Dendritic cell treated with granulocyte-macrophage colony-stimulating factor and Interleukin-4, amounts not matched to agents 40 ng/mL and 50 ng/mL, for 4 days (primary cell): ENCODE data around the gene LY86.

Experiments used
- H3K27ac Mint-ChIP-seq: one replicate; pipeline ENCODE4 v1.8.0; 2022; ENCODE audit warnings: mild to moderate bottlenecking, mixed read lengths
- H3K27me3 Mint-ChIP-seq: one replicate; pipeline ENCODE4 v1.8.0; 2022; ENCODE audit warnings: mild to moderate bottlenecking, mixed read lengths
- H3K36me3 Mint-ChIP-seq: one replicate; pipeline ENCODE4 v1.8.0; 2022; ENCODE audit warnings: low read depth, mixed read lengths
- H3K4me1 Mint-ChIP-seq: one replicate; pipeline ENCODE4 v1.8.0; 2022; ENCODE audit warnings: low read depth, mixed read lengths
- H3K4me3 Mint-ChIP-seq: one replicate; pipeline ENCODE4 v1.8.0; 2022; ENCODE audit warnings: mild to moderate bottlenecking, moderate library complexity, mixed read lengths
- H3K9me3 Mint-ChIP-seq: one replicate; pipeline ENCODE4 v1.8.0; 2022; ENCODE audit warnings: mixed read lengths
- intact Hi-C: fragments of 100-400 bp; cut with micrococcal nuclease; formaldehyde crosslinking; loops from one replicate; pipeline ENCODE4 v1.15.0; 2022

Gene LY86

GRCh38 chr6:6631534-6632276, 43.2 kb downstream of the LY86 start:
- H3K4me1 Mint-ChIP-seq = peaks cover 34% of the 10 kb centered on the region
- H3K27me3 Mint-ChIP-seq = no peaks in the 10 kb centered on the region
- H3K36me3 Mint-ChIP-seq = peaks cover 58% of the 10 kb centered on the region
- no peaks in the 10 kb centered on the region for H3K9me3 Mint-ChIP-seq
- no peak overlapping the region for H3K4me3 Mint-ChIP-seq
- intact Hi-C loops = no loop called here
- peak overlapping the region; percentile 50 for H3K27ac Mint-ChIP-seq

GRCh38 chr6:6633898-6634734, 45.6 kb downstream of the LY86 start:
- intact Hi-C loops = no loop called here

GRCh38 chr6:6634735-6635075, 46.2 kb downstream of the LY86 start:
- Mint-ChIP-seq H3K36me3 (peaks cover 46% of the 10 kb centered on the region), H3K4me3 (no peak overlapping the region), H3K4me1 (peaks cover 49% of the 10 kb centered on the region), H3K9me3 (no peaks in the 10 kb centered on the region), H3K27ac (no peak overlapping the region), H3K27me3 (no peaks in the 10 kb centered on the region)
- intact Hi-C loops = loop anchor here (5.0 kb wide), 1 partner anchor 77 kb away; no protein-coding TSS in a partner anchor

More at GRCh38 chr6:6633898-6634734, 45.6 kb downstream of the LY86 start:
- Mint-ChIP-seq H3K27me3 (no peaks in the 10 kb centered on the region), H3K27ac (no peak overlapping the region), H3K36me3 (peaks cover 41% of the 10 kb centered on the region), H3K4me3 (no peak overlapping the region), H3K9me3 (no peaks in the 10 kb centered on the region), H3K4me1 (peaks cover 43% of the 10 kb centered on the region)

GRCh38 chr6:6635291-6635690, 46.8 kb downstream of the LY86 start:
- peaks cover 50% of the 10 kb centered on the region for H3K4me1 Mint-ChIP-seq
- H3K36me3 Mint-ChIP-seq = peaks cover 43% of the 10 kb centered on the region
- H3K27ac Mint-ChIP-seq = peak overlapping the region; percentile 83
- no peaks in the 10 kb centered on the region for H3K27me3 Mint-ChIP-seq
- intact Hi-C loops = loop anchor here (5.0 kb wide), 1 partner anchor 78 kb away; no protein-coding TSS in a partner anchor
- no peak overlapping the region for H3K4me3 Mint-ChIP-seq
- no peaks in the 10 kb centered on the region for H3K9me3 Mint-ChIP-seq

- Mint-ChIP-seq H3K4me1 (peaks cover 50% of the 10 kb centered on the region), H3K27me3 (no peaks in the 10 kb centered on the region), H3K9me3 (no peaks in the 10 kb centered on the region), H3K36me3 (peaks cover 37% of the 10 kb centered on the region), H3K27ac (peak overlapping the region; percentile 83), H3K4me3 (no peak overlapping the region)
- intact Hi-C loops = loop anchor here (5.0 kb wide), 1 partner anchor 79 kb away; no protein-coding TSS in a partner anchor
These were observed 47.3 kb downstream of the LY86 start for GRCh38 chr6:6635869-6636268.

- H3K9me3 Mint-ChIP-seq = no peaks in the 10 kb centered on the region
These were observed 51.1 kb downstream of the LY86 start for GRCh38 chr6:6639572-6639971.

GRCh38 chr6:6640926-6641325, 52.4 kb downstream of the LY86 start:
- H3K4me1 Mint-ChIP-seq = peaks cover 46% of the 10 kb centered on the region

More at GRCh38 chr6:6639572-6639971, 51.1 kb downstream of the LY86 start:
- H3K4me1 Mint-ChIP-seq = peaks cover 55% of the 10 kb centered on the region
- peaks cover 48% of the 10 kb centered on the region for H3K36me3 Mint-ChIP-seq
- no peak overlapping the region for H3K4me3 Mint-ChIP-seq
- H3K27ac Mint-ChIP-seq = peak overlapping the region; percentile 6
- intact Hi-C loops = loop anchor here (5.0 kb wide), 1 partner anchor 82 kb away; no protein-coding TSS in a partner anchor
- no peaks in the 10 kb centered on the region for H3K27me3 Mint-ChIP-seq

GRCh38 chr6:6643398-6643797, 54.9 kb downstream of the LY86 start:
- Mint-ChIP-seq H3K4me1 (peaks cover 26% of the 10 kb centered on the region), H3K27ac (no peak overlapping the region), H3K36me3 (peaks cover 42% of the 10 kb centered on the region), H3K4me3 (no peak overlapping the region), H3K9me3 (no peaks in the 10 kb centered on the region), H3K27me3 (no peaks in the 10 kb centered on the region)
- intact Hi-C loops = no loop called here

More at GRCh38 chr6:6640926-6641325, 52.4 kb downstream of the LY86 start:
- H3K4me3 Mint-ChIP-seq = no peak overlapping the region
- H3K9me3 Mint-ChIP-seq = no peaks in the 10 kb centered on the region
- H3K27ac Mint-ChIP-seq = no peak overlapping the region
- H3K27me3 Mint-ChIP-seq = no peaks in the 10 kb centered on the region
- H3K36me3 Mint-ChIP-seq = peaks cover 42% of the 10 kb centered on the region
- intact Hi-C loops = no loop called here

GRCh38 chr6:6645261-6645917, 56.9 kb downstream of the LY86 start:
- Mint-ChIP-seq H3K27ac (no peak overlapping the region), H3K36me3 (peaks cover 34% of the 10 kb centered on the region), H3K27me3 (no peaks in the 10 kb centered on the region), H3K4me1 (peaks cover 19% of the 10 kb centered on the region), H3K9me3 (no peaks in the 10 kb centered on the region), H3K4me3 (no peak overlapping the region)
- intact Hi-C loops = no loop called here

- peaks cover 26% of the 10 kb centered on the region for H3K4me1 Mint-ChIP-seq
- no peaks in the 10 kb centered on the region for H3K9me3 Mint-ChIP-seq
- H3K4me3 Mint-ChIP-seq = no peak overlapping the region
- intact Hi-C loops = no loop called here
- H3K27me3 Mint-ChIP-seq = no peaks in the 10 kb centered on the region
- peaks cover 40% of the 10 kb centered on the region for H3K36me3 Mint-ChIP-seq
- no peak overlapping the region for H3K27ac Mint-ChIP-seq
These were observed 57.9 kb downstream of the LY86 start for GRCh38 chr6:6646384-6646783.

- Mint-ChIP-seq H3K4me3 (no peak overlapping the region), H3K27me3 (no peaks in the 10 kb centered on the region), H3K36me3 (peaks cover 39% of the 10 kb centered on the region), H3K4me1 (peaks cover 29% of the 10 kb centered on the region), H3K9me3 (no peaks in the 10 kb centered on the region), H3K27ac (no peak overlapping the region)
- intact Hi-C loops = no loop called here
These were observed 58.3 kb downstream of the LY86 start for GRCh38 chr6:6646859-6647258.

- Mint-ChIP-seq H3K4me1 (peaks cover 36% of the 10 kb centered on the region), H3K36me3 (peaks cover 39% of the 10 kb centered on the region), H3K9me3 (no peaks in the 10 kb centered on the region), H3K4me3 (no peak overlapping the region), H3K27me3 (no peaks in the 10 kb centered on the region), H3K27ac (no peak overlapping the region)
- intact Hi-C loops = no loop called here
These were observed 60.3 kb downstream of the LY86 start for GRCh38 chr6:6648692-6649343.

GRCh38 chr6:6649824-6650349, 61.4 kb downstream of the LY86 start:
- peaks cover 37% of the 10 kb centered on the region for H3K4me1 Mint-ChIP-seq
- H3K27ac Mint-ChIP-seq = no peak overlapping the region
- intact Hi-C loops = no loop called here
- no peak overlapping the region for H3K4me3 Mint-ChIP-seq
- H3K9me3 Mint-ChIP-seq = no peaks in the 10 kb centered on the region
- peaks cover 38% of the 10 kb centered on the region for H3K36me3 Mint-ChIP-seq
- H3K27me3 Mint-ChIP-seq = no peaks in the 10 kb centered on the region
